HG03175 (cell line): ENCODE results near the gene DIAPH1.

ENCODE experiments used
- ATAC-seq: cut with Tn5 transposase; IDR thresholded peaks from one replicate; pipeline ENCODE4 v1.9.1; 2021; ENCODE audit warnings: mild to moderate bottlenecking, moderate library complexity; ENCODE audit not compliant: unreplicated experiment

The DIAPH1 gene

DNA sequence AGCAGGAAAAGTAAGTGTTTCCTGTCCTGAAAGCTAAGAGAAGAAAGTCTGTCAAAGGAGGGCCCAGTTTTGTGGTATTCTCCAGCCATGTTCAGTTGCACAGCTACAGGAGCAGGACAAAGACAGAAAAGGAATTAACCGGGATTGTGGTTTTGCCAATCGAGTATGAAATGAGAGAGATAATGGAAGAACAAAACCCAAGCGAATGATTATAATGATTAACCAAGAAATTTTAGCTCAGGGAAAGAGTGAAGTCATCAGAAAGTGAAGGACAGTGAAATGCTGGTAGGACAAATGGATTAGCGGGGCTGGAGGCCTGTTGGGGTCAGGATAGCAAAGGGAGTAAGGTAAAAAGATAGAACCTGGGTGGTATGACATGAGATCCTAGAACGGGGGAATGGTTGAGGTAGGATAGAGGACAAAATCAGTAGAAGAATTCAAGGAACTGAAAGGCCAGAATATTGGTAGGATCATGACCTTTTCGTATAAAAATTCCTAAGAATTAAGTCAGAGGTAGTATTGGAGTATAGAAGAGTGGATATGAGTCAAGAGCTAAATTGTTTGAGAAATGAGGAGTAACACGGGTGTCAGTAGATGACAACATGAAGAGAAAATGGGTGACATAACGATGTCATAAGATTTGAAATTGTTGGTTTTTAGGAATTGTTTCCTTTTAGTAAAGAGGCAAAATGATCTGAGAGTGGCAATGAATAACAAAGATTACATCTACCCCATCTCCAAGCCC is 52.8 kb downstream of the DIAPH1 start:
- ATAC-seq, result no peak

DNA sequence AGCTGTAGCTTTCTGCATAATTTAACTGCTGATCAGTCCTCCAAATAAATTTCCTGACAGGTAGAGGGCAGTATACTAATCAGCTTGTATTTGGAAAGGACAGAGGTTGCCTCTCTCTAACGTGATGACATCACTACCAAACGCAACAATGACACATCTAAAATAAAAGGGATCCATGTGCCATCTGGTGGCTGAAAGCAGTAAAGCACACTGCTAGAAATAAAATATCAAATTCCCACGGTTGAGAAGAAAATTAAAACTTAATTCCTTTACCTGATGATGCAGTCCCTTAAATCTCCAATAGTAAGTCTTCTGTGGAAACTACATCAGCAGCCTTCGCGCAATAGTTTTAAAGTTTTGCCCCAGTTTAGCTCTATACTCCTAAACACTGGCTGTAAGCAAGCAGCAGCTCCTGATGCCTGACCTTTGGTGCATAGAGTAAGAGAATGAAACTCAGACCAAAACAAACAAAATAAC is 54.5 kb downstream of the DIAPH1 start:
- ATAC-seq, result peak; percentile 99

DNA sequence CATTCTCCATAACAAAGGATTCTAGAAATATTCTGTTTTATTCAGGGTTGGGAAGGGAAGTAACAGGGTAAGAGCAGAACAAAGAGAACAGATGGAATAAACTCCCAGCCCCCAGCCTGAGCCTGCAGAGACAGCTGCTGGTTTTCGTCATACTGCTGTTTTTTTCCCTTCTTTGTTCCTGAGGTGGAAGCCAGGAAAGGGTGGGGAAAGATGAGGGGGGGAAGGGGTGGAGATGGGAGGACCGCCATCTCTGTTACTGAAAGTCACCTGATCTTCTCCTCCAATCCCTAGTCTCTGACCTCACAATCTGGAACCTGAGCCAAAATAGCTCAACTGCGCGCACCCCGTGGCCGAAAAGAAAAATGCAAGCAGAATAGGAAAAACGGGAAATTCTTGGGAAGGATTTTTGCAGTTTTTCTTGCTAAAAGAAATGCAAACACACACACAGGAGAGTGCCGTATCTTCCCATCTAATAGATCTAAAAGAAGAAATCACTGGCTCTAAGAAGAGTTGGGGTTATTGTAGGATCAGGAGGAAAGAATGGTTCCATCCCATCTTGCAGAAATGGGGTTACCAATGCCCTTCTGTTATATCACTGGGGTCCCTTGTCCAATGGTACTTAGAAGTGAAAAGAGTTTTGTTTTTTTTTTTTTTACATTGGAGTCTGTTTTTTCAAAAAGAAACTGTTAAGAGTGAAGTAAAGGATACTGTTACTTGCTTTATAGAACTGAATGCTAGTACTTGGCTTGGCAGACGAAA is 57.9 kb downstream of the DIAPH1 start:
- no peak for ATAC-seq

DNA sequence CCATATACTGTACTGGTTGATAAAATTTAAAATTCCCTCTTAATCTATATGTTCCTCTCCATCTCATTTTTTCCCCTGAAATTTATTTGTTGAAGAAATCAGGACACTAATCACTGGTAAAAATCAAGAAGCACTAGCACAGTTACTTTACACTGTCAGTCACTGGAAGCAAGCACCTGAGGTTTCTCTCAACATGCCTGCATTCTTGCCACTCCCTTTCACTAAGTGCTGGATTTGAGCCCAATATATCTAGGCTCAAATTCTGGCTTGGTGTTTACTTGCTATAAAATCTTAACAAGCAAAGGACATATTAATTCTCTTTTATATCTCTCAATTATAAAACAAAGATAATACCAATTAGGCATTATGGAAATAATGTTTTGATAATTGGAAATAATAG is 58.6 kb downstream of the DIAPH1 start:
- no peak for ATAC-seq

DNA sequence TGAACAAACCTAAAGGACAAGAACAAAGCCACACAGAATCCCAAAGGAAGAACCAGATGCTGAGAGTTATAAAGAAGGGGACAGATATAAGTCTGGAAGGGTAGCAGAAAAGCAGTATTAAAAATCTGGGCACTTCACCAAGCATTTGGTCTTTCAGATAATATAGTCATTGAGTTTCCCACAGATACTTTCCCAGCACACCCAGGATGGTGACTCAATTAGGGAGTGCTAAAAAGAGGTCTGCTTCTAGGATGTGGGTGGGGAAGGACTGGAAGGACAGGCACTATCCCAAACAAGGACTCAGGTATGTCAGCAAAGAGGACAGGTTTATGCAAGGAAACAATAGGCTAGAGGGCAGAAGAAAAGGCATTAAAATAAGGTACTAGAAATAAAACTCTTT is 59.3 kb downstream of the DIAPH1 start:
- no peak for ATAC-seq

DNA sequence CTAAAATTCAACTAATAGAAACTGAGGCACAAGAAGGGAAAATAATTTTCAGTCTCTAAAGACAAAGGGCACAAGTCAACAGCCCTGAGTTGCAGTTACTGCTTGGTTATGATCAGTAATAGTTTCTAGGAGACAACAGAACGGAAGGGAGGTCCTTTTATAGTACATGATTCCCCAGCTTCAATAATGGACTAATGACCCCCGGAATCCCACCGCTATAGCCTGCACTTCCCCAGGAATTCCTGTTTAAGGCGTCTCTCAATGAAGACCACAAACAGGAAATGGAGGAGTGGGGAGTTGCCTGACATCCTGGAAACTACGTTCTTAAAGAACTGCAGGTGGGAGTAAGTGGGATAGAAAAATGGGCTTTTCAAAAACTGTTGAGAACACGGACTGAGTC is 60.6 kb downstream of the DIAPH1 start:
- ATAC-seq, result peak; percentile 12

DNA sequence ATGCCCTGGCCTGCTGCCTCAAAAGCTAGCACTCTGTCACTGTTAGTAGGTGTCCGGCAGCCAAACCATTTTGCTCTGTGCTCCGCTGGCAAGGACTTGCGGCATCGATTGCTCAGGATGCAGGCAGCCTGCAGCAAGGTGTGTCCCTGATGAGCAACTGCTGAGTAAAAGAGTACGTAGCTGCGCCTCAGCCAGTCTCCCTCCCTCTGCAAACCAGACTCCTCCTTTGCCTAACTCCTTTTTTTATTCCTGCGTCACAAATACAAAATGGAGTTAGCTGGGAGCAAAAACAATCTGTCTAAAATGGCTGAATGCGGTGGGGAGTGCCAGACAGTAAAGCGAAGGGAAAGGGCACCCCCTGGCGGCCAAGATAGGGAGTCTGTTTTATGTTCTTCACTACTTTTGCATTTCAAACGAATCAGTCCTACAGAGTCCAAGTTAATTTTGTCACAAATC is 61.1 kb downstream of the DIAPH1 start:
- ATAC-seq, result peak; percentile 82

DNA sequence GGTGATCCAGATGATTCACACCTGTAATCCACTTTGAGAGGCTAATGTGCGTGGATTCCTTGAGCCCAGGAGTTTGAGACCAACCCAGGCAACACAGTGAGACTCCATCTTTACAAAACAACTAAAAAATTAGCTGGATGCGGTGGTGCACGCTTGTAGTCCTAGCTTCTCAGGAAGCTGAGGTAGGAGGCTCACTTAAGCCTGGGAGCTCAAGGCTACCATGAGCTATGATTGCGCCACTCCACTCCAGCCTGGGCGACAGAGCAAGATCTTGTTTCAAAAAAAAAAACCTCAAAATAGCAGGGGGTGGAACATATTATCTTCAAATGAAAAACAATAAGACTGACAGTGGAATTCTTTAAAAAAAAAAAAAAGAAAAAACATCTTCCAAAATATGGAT is 70.9 kb downstream of the DIAPH1 start:
- ATAC-seq, result no peak

DNA sequence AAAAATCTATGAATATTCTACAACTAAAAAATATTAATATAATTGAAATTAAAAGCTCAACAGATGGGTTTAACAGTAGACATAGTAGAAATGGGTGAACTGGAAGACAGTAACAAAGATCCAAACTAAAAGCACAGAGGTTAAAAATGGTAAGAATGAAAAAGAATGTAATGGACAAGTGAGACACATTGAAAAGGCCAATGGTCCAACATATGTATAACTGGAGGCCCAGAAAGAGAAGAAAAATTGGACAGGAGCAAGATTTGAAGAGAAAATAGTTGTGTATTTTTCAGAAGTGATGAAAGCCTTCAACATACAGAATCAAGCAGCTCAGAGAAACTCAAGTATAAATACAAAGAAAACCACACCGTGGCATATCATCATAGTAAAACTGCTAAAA is 71.3 kb downstream of the DIAPH1 start:
- ATAC-seq, result no peak

DNA sequence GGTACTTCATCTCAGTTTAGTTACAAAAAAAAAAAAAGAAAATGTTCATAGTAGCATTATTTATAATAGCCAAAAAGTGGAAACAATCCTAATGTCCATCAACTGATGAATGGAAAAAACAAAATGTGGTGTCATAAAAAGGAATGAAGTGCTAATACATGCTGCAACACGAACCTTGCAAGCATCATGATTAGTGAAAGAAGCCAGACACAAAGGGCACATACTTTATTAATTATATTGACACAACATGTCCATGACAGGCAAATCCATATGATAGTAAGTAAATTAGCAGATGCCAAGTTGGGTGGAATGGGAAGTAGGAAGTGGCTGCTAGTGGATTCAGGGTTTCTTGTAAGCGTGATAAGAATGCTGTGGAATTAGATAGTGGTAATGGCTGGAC is 75.7 kb downstream of the DIAPH1 start:
- ATAC-seq, result no peak

DNA sequence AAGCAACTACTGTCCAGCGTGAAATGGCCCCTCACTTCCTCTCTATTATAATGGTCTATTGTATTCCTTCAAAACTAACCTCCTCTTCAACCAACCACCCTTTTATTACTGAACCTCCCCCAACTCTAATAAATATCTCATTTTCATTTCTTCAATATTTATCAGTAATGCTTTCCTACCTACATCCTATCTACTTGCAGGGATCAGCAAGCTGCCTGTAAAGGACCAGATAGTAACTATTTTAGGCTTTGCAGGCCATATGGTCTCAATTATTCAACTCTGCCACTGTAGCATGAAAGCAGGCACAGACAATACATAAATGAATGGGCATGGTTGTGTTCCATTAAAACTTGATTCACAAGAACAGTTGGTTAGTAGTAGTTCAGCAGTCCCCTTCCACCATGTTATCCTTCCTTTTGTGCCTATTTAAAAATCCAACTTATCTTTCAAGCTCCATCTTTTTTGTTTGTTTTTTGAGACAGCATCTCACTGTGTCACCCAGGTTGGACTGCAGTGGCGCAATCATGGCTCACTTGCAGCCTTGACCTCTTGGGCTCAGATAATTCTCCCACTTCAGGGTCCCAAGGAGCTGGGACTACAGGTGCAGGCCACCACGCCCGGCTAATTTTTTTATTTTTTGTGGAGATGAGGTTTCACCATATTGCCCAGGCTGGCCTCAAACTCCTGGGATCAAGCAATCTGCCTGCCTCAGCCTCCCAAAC is 84.1 kb downstream of the DIAPH1 start:
- no peak for ATAC-seq

DNA sequence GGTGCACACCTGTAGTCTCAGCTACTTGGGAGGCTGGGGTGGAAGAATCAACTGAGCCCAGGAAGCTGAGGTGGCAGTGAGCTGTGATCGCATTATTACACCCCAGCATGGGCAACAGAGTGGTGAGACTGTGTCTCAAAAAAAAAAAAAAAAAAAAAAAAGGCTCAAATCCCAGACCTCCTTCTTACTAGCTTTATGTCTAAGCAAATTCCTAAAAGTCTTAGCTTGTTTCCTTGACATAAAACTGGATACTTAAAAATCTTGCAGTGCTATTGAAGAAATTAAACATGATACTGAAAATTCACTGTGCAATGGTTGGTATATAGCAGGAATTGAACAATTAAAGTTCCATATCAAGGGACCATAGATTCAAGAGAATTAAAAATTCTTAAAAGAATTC is 84.9 kb downstream of the DIAPH1 start:
- no peak for ATAC-seq

DNA sequence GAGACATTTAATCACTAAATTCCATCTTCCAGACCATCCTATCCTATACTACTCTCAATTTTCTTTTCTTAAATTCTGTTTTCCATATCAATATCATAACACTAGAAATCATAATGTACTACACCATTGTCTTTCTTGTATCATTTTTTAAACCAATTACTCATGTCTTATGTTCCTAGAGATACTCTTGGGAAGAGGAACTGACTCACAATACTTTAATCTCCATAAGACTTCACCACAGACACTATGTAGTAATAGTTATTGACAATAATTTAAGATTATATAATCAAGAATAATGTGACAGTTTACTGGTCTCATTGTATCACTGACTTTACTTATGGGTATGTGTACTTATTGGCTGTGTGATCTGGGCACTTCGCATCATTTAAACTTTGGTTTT is 86.1 kb downstream of the DIAPH1 start:
- ATAC-seq, result no peak

DNA sequence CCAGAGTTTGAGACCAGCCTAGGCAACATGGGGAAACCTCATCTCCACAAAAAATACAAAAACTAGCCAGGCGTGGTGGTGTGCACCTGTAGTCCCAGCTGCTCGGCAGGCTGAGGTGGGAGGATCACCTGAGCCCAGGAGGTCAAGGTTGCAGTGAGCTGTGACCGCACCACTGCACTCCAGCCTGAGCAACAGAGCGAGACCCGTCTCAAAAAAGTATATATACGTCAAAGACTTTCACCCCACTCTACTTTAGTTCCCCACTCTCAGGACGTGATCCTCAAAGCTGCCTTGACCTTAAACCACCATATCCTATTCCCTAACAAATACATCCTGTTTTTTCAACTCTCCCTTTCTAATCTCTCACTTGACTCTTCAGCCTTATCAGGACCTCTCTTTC is 88.9 kb downstream of the DIAPH1 start:
- ATAC-seq, result peak; percentile 41

DNA sequence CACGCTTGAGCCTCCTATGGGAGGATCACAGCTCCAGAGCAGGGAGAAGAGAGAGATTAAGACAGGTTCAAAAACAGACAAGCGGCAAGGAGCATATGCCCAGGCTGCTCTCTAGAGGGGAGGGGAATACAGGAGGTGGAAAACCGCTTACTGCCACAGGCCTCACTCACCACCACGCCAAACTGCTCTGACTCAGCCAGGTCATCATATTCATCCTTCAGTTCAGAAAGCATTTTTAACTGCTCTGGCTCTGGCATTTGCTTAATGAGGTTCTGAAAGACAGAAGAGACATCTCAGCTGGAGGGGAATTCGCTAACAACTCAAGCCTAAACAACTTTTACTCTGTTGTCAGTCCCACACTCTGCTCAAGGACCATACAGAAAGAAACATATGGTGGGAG is 89.8 kb downstream of the DIAPH1 start:
- no peak for ATAC-seq

DNA sequence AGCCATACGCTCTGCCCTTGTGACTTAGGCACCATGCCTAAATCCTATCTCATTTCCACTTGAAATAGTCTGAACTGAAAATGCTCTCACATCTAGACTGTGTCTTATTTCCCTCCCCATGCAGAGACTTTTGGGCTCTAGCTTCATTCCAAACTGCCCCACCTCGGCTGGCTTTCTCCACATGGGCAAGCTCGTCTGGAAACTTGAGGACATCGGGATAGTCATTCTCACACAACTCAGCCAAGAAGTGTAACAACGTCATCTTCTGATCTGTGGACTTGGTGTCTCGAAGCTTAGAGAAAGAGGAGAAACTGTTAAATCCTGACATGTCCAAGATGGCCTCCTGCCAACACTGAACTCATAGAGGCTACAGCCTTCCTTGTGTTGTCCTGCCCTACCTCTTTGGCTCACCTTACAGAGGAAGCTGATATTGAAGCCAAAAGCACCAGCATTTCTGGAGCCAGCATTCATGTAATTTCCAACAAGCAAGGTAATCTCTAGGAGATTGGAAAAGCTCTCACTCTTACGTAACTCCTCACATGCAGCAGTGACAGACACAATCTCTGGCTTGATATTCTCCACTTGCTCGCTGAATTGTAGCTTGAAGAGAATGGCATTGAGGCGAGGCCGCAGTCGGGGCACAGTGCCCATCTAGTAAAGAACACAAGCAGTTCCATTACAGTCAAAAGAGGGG is 90.4 kb downstream of the DIAPH1 start:
- no peak for ATAC-seq

DNA sequence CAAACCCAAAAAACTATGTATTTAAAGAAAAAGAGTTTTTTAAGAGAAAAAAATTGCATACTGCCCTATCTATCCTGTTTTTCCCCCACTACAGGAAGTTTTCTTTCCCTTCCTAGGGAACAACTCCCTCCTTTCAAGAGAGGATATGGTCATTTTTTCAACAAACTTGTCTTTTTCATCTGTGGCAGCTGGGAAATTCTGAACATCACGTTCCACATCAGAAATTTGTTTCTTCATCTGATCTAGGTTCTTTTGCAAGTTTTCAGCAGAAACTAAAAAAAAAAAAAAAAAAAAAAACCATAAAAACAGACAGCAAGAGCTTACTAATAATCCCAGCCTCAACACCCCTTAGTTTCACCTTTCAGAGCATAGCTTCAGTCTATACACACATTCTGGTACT is 91.4 kb downstream of the DIAPH1 start:
- no peak for ATAC-seq

DNA sequence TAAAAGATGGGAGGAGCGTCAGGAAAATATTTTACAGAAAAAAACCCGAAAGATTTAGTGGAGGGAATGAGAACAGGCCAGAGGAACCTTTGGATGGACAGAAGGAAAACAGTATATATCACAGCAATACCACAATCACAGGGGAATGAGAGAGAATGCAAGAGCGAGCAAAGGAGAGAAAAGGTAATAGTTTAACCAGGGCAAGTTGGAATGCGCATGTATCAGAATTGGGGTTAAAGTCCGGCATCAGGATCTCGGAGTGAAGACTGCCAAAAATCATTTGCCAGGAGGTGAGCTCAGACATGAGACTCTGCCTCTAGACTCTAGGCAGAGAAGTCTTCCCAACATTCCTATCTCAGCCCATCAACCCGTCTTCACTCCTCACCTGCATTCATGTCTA is 93.1 kb downstream of the DIAPH1 start:
- no peak for ATAC-seq

DNA sequence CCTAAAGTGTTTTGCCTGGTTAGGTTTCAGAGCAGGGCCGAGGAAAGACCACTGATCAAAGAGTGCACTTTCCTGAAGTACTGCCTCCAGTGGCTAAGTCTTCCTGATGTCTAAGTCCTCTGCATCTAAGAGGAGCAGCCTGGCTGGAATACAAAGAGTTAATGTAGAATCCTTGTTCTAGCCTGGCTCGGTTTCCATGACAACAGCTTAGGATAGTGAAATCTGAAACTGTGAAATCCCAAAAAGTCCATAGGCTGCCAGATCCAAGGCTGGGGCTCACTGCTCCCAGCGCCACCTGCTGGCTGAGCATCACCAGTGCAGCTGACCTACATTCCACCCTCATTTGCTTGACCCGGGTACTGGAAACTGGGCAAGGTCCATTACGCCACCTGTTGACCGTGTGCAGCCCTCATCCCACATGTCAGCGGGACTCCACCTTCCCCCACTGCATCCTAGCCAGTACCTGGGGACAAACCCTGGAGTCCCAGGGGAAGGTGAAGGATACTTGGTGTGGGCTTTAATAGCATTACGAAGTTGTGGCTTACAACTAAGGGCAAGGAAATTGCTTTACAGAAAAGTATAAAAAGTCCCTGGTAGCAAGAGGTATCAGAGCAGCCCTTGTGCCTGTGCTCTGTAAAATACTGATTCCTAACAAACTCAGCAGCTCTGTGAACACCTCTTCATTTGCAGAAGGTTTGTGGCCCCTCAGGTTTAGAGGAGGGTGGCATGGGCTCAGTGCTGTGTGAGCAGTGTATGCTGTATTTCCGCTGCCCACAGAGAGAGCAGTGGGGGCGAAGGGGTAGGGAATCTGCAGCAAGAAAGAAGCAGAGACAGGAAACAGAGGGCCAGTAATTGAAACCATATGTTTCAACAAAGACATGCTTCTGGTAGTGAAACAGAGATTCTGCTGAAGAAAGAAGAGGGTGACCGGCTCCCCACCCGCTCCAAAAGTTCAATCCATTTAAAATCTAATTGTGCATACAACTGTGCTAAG is 93.9 kb downstream of the DIAPH1 start:
- peak; percentile 86 for ATAC-seq

DNA sequence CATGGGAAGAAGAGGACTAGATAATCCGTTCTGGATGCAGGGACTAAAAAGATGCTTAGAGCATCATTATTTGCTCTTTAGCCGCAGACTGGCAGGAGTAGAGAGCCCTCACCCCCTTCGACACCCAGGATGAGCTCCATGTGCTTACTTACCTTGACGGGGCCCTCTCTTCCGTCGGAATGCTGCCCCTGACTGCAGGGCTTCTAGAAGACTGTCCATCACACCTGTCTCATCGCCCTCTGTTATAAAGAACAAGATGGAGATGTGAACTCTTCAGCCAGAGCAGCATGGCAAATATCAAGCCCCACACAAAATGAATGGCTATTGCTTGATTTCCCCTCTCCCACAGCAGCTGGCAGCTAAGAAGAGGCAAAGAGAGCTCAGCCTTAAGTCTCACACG is 94.8 kb downstream of the DIAPH1 start:
- ATAC-seq, result no peak
